CD14-positive monocyte (primary cell): ENCODE data around the gene FBP2. TPM values are rescaled to one million over a fixed set of nuclear protein-coding genes. Genes with fewer than 3 reads are reported as not detected.

Experiments
- DNase-seq, 3 donors: peaks; one replicate each; pipeline ENCODE4 v3.0.0-alpha.2; 2011 to 2022
- H2AFZ ChIP-seq: 2 replicates; pipeline ENCODE4 v1.6.0; 2012; ENCODE audit warnings: mild to moderate bottlenecking, low read depth, low read length, inconsistent platforms; ENCODE audit not compliant: insufficient read depth, poor library complexity, severe bottlenecking
- H3K27ac ChIP-seq, 2 donors: 1 replicate in 1 of 2; 2 replicates in 1 of 2; pipeline ENCODE4 v1.5.1; 2012 to 2013; ENCODE audit warnings: low read length in 2 of 2, control low read depth in 1 of 2, inconsistent platforms in 1 of 2, low read depth in 1 of 2, mild to moderate bottlenecking in 1 of 2
- H3K27me3 ChIP-seq, 2 donors: one replicate each; pipeline versions ENCODE4 v1.6.0 to v1.6.1; 2011 to 2013; ENCODE audit warnings: low read length in 2 of 2; ENCODE audit not compliant: control insufficient read depth in 2 of 2, insufficient read depth in 2 of 2
- H3K36me3 ChIP-seq, 2 donors: replicated peaks in 1 of 2; 1 replicate in 1 of 2; 2 replicates in 1 of 2; pipeline versions ENCODE4 v1.5.1 to v1.6.1; 2012 to 2013; ENCODE audit warnings: low read length in 2 of 2, control low read depth in 1 of 2, inconsistent platforms in 1 of 2, mild to moderate bottlenecking in 1 of 2; ENCODE audit not compliant: insufficient read depth in 2 of 2, control insufficient read depth in 1 of 2
- H3K4me1 ChIP-seq, 2 donors: 1 replicate in 1 of 2; 2 replicates in 1 of 2; pipeline versions ENCODE4 v1.5.1 to v1.6.1; 2012 to 2013; ENCODE audit warnings: low read length in 2 of 2, control low read depth in 1 of 2, inconsistent platforms in 1 of 2, mild to moderate bottlenecking in 1 of 2, moderate library complexity in 1 of 2; ENCODE audit not compliant: insufficient read depth in 2 of 2, control insufficient read depth in 1 of 2
- H3K4me2 ChIP-seq: replicated peaks from 2 replicates; pipeline ENCODE3; 2012; ENCODE audit warnings: low read length, moderate library complexity, mild to moderate bottlenecking; ENCODE audit not compliant: poor library complexity, severe bottlenecking; ENCODE audit errors: extremely low read depth
- H3K4me3 ChIP-seq, 3 experiments: fragments of 200-600 bp in 1 of 3; sonication (generic) in 1 of 3; replicated peaks in 1 of 3; 1 replicate in 2 of 3; 2 replicates in 1 of 3; pipeline ENCODE4 v1.5.1; 2011 to 2013; ENCODE audit warnings: low read length in 3 of 3, mild to moderate bottlenecking in 3 of 3, control low read depth in 2 of 3, low read depth in 2 of 3, inconsistent platforms in 1 of 3, moderate library complexity in 1 of 3
- H3K79me2 ChIP-seq: 2 replicates; pipeline ENCODE4 v1.6.0; 2012; ENCODE audit warnings: mild to moderate bottlenecking, control low read depth, inconsistent platforms, low read length, moderate library complexity; ENCODE audit not compliant: insufficient read depth
- H3K9ac ChIP-seq: 2 replicates; pipeline ENCODE4 v1.6.0; 2017; ENCODE audit warnings: low read length, mild to moderate bottlenecking; ENCODE audit not compliant: insufficient read depth, poor library complexity, severe bottlenecking
- H3K9me3 ChIP-seq, 2 donors: replicated peaks in 1 of 2; 1 replicate in 1 of 2; 2 replicates in 1 of 2; pipeline versions ENCODE4 v1.5.1 to v1.6.1; 2012 to 2013; ENCODE audit warnings: low read length in 2 of 2, control low read depth in 1 of 2; ENCODE audit not compliant: control insufficient read depth in 1 of 2, insufficient read depth in 1 of 2
- H4K20me1 ChIP-seq: 2 replicates; pipeline ENCODE4 v1.6.0; 2012; ENCODE audit warnings: mild to moderate bottlenecking, low read length, control low read depth, moderate library complexity; ENCODE audit not compliant: insufficient read depth
- H3K27ac Mint-ChIP-seq, 7 donors: one replicate each; pipeline ENCODE4 v1.8.0; 2020; ENCODE audit warnings: mild to moderate bottlenecking in 7 of 7, mixed read lengths in 7 of 7, moderate library complexity in 6 of 7, inconsistent platforms in 2 of 7
- H3K27me3 Mint-ChIP-seq, 3 donors: one replicate each; pipeline ENCODE4 v1.8.0; 2021 to 2022; ENCODE audit warnings: low read depth in 3 of 3, mild to moderate bottlenecking in 3 of 3, mixed read lengths in 3 of 3, moderate library complexity in 3 of 3, inconsistent platforms in 1 of 3
- H3K36me3 Mint-ChIP-seq, 2 donors: one replicate each; pipeline ENCODE4 v1.8.0; 2020; ENCODE audit warnings: mixed read lengths in 2 of 2, inconsistent platforms in 1 of 2, mild to moderate bottlenecking in 1 of 2
- H3K4me1 Mint-ChIP-seq: one replicate; pipeline ENCODE4 v1.8.0; 2020; ENCODE audit warnings: mild to moderate bottlenecking, mixed read lengths
- H3K4me3 Mint-ChIP-seq, 2 donors: one replicate each; pipeline ENCODE4 v1.8.0; 2020; ENCODE audit warnings: mild to moderate bottlenecking in 2 of 2, mixed read lengths in 2 of 2, moderate library complexity in 1 of 2
- H3K9me3 Mint-ChIP-seq, 7 donors: one replicate each; pipeline ENCODE4 v1.8.0; 2020 to 2022; ENCODE audit warnings: mixed read lengths in 7 of 7, mild to moderate bottlenecking in 6 of 7, moderate library complexity in 6 of 7, inconsistent platforms in 2 of 7
- WGBS: methylation state at CpG from one replicate; pipeline ENCODE4 v1.1.5; 2013; ENCODE audit warnings: missing lambda C conversion rate; ENCODE audit not compliant: insufficient coverage; 5-methylcytosine and 5-hydroxymethylcytosine counted together
- intact Hi-C, 2 donors: fragments of 100-400 bp; cut with micrococcal nuclease; formaldehyde crosslinking; loops; one replicate each; pipeline versions ENCODE4 v1.15.0 to v1.15.1; 2023
- polyA plus RNA-seq, 3 donors: library from polyadenylated mRNA; depleted of rRNA in 1 of 3; unstranded in 2 of 3; stranded (reverse) in 1 of 3; fragments of 300-500 nt in 2 of 3; fragments of >200 nt in 1 of 3; fragmentation: Illumina TruSeq in 2 of 3; gene quantifications; 1 replicate in 2 of 3; 2 replicates in 1 of 3; pipeline ENCODE4 v1.2.3, GENCODE V29; 2012 to 2021
- TF ChIP-seq, protein P1 (sequence below): fragments of 200-600 bp; IDR thresholded peaks from one replicate; pipeline ENCODE4 v1.8.0; 2022; ENCODE audit warnings: antibody characterized with exemption, mild to moderate bottlenecking

The FBP2 gene
- polyA plus RNA-seq, 3 donors, result not detected

DNA sequence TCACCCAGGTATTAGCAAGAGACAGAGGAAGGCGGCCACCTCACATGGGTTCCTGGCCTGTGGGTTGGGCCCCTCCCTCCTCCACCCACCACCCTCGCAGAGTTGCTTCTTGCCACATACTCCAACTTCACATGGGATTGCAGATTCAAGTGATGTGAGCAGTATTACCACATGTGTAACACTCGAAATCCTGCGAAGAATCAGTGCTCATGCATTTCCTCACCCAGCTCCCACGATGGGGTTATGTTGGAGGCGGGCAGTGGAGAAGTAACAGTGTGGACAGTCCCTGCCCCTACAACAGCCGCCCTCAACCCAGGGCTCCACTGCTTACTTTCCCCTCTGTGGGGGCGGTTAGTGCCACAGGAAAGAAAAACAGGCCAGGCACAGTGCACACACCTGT lies 49.6 kb upstream of the FBP2 start:
- H3K4me3 Mint-ChIP-seq, result no peak overlapping the region

DNA sequence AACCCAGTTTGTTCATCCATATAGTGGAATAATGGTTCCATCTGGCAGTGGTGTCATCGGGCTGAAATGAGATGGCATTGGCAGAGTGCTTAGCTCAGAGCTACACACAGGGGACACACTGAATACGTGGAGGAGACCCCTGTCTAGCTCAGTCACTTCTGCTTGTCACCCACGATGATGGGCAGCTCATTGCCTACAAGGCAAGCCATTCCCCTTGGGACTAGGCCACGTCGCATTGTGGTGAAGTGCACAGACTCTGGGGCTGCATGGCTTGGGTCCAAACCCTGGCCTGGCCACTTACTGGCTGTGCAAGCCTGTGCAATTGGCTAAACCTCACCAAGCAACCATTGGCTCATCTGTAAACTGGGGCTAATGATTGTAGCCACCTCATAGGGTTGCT lies 48.9 kb upstream of the FBP2 start:
- Histone ChIP-seq H2AFZ (no peak overlapping the region), H3K36me3 (no peaks in the 10 kb centered on the region), H3K4me3 (no peak overlapping the region), H3K4me2 (no peak overlapping the region), H3K79me2 (peaks cover 19% of the 10 kb centered on the region), H3K9me3 (no peaks in the 10 kb centered on the region), H3K27me3 (no peaks in the 10 kb centered on the region), H3K4me1 (peaks cover 53 to 66% of the 10 kb centered on the region in 2 donors), H4K20me1 (no peaks in the 10 kb centered on the region), H3K9ac (no peak overlapping the region), H3K27ac (peak overlapping the region in 1 of 2 donors; percentile 80)
- Mint-ChIP-seq H3K4me3 (no peak overlapping the region), H3K9me3 (no peaks in the 10 kb centered on the region), H3K27me3 (peaks cover 0 to 9% (median 6%) of the 10 kb centered on the region in 3 donors), H3K4me1 (peaks cover 63% of the 10 kb centered on the region), H3K27ac (peak overlapping the region; percentile 49 to 97 (median 91)), H3K36me3 (peaks cover under 1 to 12% of the 10 kb centered on the region in 2 donors)
- TF ChIP-seq, protein P1, sequence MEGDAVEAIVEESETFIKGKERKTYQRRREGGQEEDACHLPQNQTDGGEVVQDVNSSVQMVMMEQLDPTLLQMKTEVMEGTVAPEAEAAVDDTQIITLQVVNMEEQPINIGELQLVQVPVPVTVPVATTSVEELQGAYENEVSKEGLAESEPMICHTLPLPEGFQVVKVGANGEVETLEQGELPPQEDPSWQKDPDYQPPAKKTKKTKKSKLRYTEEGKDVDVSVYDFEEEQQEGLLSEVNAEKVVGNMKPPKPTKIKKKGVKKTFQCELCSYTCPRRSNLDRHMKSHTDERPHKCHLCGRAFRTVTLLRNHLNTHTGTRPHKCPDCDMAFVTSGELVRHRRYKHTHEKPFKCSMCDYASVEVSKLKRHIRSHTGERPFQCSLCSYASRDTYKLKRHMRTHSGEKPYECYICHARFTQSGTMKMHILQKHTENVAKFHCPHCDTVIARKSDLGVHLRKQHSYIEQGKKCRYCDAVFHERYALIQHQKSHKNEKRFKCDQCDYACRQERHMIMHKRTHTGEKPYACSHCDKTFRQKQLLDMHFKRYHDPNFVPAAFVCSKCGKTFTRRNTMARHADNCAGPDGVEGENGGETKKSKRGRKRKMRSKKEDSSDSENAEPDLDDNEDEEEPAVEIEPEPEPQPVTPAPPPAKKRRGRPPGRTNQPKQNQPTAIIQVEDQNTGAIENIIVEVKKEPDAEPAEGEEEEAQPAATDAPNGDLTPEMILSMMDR, result no peak
- WGBS, result 93% methylated on average over 5 of the region's 5 CpGs
- intact Hi-C loops, result no loop called here
- no peak for DNase-seq

More for the DNA sequence above, 49.6 kb upstream of the FBP2 start:
- Histone ChIP-seq H3K27ac (peak overlapping the region; percentile 76 to 80), H3K4me3 (peak overlapping the region in 1 of 3 experiments; percentile 17), H3K9me3 (no peaks in the 10 kb centered on the region), H2AFZ (no peak overlapping the region), H3K27me3 (no peaks in the 10 kb centered on the region), H3K4me2 (peak overlapping the region; percentile 30), H3K9ac (no peak overlapping the region), H3K4me1 (peaks cover 52 to 66% of the 10 kb centered on the region in 2 donors), H3K36me3 (no peaks in the 10 kb centered on the region), H3K79me2 (peaks cover 12% of the 10 kb centered on the region), H4K20me1 (no peaks in the 10 kb centered on the region)
- intact Hi-C loops, result no loop called here
- peaks cover 61% of the 10 kb centered on the region for H3K4me1 Mint-ChIP-seq
- H3K9me3 Mint-ChIP-seq, result no peaks in the 10 kb centered on the region
- peaks cover 0 to 7% (median 6%) of the 10 kb centered on the region in 3 donors for H3K27me3 Mint-ChIP-seq
- peaks cover 0 to 10% of the 10 kb centered on the region in 2 donors for H3K36me3 Mint-ChIP-seq
- DNase-seq, result peak; percentile 87 to 88 (median 87)
- H3K27ac Mint-ChIP-seq, result peak overlapping the region; percentile 88 to 97 (median 93)
- TF ChIP-seq, protein P1, result no peak
- WGBS, result no CpG with 5 or more reads among the region's 8 CpGs
